GM10266 (cell line): ENCODE data around the gene IFT122.

Source experiments
- DNase-seq: peaks from one replicate; pipeline ENCODE4 v3.0.0; 2012; ENCODE audit errors: extremely low spot score
- CTCF ChIP-seq: IDR thresholded peaks from 2 replicates; pipeline ENCODE4 v1.5.1; 2012; ENCODE audit warnings: mild to moderate bottlenecking, low read depth; ENCODE audit not compliant: control insufficient read depth, insufficient read depth; ENCODE audit errors: missing control alignments

The IFT122 gene

GRCh38 chr3:129418041-129418973, 21.7 kb upstream of the IFT122 start:
- no peak for DNase-seq
- TF ChIP-seq CTCF = no peak

- TF ChIP-seq CTCF = no peak
- no peak for DNase-seq
These were observed 20.5 kb upstream of the IFT122 start for GRCh38 chr3:129419476-129419875.

- DNase-seq = no peak
These were observed 18.7 kb upstream of the IFT122 start for GRCh38 chr3:129421236-129421883.

GRCh38 chr3:129421988-129422745, 17.9 kb upstream of the IFT122 start:
- no peak for DNase-seq
- TF ChIP-seq CTCF = no peak

More at GRCh38 chr3:129421236-129421883, 18.7 kb upstream of the IFT122 start:
- TF ChIP-seq CTCF = no peak

- DNase-seq = no peak
These were observed 17.1 kb upstream of the IFT122 start for GRCh38 chr3:129422897-129423296.

More at GRCh38 chr3:129422897-129423296, 17.1 kb upstream of the IFT122 start:
- TF ChIP-seq CTCF = no peak
